ENCODE results near the gene ARL6IP6.

The ARL6IP6 gene

DNA sequence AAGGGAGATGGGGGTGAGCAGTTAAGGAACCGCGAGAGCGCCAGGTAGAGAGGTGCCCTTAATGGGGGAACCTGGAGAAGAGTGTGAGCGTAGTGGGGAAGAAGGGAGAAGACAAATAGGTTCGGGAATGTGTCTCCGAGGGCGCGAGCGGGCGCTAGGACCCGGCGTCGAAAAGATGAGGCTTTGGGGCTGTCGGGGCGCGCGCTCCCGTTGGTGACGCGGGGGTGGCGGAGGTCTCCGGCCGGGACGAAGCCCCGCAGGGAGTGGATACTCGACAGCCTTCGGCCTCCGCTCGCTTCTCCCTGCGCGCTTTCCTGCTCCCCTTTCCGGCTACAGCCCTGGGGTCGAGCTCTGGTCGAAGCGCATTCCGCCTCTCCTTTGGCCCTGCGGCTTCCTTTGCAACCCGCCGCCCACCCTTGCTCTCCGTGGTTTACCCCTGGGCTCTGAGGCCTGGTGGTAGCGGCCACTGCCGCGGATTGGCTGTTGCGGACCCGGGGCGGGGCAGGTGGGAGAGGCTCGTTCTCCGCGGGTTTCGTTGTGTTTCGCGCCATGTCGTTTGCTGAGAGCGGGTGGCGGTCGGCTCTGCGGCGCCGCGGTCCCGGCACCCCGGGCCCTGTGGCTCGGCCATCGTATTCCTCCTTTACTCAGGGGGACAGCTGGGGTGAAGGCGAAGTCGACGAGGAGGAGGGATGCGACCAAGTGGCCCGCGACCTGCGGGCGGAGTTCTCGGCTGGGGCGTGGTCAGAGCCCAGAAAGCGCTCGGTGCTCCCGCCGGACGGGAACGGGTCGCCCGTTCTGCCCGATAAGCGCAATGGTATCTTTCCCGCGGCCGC is at the start of gene ARL6IP6:
ARL6IP6 (plus strand) TSS at position 545 of the 833 bp plus-strand sequence; CDS start at position 550, 5 bp downstream.
- DNase-seq (ENCODE audit: insufficient read length, low spot score), result peak; percentile 54

DNA sequence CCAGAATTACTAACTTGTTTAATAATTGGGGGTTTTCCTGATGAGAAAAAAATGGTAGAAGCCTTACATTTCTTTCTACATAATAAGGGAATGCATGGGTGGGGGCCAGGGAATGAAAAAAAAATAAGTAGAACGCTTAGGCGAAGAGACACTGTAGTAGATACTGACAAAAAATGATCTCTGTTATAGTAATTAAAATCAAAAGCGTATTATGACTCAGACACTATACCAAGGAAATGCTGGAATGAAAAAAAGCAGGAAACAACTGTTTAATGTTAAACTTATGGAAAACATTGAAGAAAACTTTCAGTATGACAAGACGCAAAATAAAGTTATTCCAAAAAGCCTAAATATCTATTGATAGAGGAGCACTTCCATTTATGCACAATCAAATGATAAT is 44.1 kb upstream of the ARL6IP6 start:
- DNase-seq (ENCODE audit: insufficient read length, low spot score) (no peak), FAIRE-seq (no peak)

More for the DNA sequence above, at the start of gene ARL6IP6:
- FAIRE-seq, result no peak

DNA sequence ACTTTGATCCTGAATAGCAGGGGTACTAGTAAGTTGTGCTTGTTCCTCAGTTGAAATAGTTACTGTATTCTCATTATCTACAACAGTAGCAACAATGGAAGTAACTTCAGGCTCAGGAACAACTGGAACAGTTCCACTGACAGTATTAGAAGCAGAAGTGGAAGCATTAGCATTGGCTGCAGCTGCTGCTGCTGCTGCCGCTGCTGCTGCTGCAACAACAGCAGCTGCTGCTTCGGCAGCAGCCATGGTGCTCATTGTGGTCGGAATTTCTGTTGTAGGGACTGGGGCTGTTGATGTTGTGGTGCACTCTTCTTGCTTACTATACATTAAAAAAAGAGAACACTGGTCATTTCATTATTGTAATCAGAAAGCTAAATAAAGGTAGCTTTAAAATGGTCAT is 42.0 kb upstream of the ARL6IP6 start:
- no peak for DNase-seq (ENCODE audit: insufficient read length, low spot score)
- FAIRE-seq, result no peak

DNA sequence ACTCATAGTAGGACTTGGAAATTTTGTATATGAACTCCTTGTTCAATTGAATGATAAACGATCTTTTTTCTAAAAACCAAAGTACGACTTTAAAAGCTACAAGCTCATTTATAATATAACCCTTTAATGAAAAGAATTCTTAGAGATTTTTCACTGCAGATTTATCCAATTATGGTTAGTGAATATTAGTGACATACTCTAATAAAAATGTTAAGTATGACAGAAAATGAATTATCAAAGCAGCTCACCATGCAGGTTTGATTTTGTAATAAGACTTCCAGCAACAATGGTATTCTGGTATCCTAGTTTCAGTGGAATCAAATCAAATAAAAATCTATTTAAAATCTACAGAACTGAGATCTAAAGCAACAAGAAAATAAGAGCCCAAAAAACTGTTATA is 39.6 kb upstream of the ARL6IP6 start:
- no peak for DNase-seq (ENCODE audit: insufficient read length, low spot score)
- FAIRE-seq, result no peak

DNA sequence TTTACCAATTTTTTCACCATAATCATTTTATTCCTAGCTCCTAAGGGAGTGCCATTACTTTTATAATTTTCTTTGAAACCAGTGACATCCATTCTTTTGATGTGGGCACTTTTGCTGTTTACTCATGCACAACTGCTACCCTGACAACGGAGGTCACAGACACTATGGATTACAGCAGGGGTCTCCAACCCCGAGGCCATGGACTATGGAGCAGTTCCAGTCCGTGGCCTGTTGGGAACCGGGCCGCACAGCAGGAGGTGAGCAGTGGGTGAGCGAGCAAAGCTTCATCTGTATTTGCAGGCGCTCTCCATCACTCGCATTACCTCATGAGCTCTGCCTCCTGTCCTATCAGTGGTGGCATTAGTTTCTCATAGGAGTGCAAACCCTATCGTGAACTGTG is 35.8 kb upstream of the ARL6IP6 start:
- no peak for FAIRE-seq
- DNase-seq (ENCODE audit: insufficient read length, low spot score), result no peak

DNA sequence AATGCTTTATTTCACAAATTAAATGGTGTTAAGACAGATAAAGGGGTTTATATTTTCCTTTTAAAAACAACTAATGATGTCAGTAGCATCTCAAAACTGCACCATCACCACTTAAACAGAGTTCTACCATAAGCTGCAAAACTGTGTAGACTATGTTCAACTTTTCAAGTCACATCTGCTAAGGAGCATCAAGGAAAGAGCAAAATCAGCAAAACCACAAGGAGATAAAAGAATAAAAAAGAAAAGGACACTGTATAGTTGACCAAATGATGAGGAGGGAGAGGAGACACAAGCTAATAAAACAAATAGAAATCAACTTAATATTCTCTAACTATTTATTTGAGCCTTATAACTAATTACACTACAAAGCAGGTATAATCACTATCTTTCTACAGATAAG is 35.0 kb upstream of the ARL6IP6 start:
- DNase-seq (ENCODE audit: insufficient read length, low spot score) (no peak), FAIRE-seq (peak; percentile 52)

DNA sequence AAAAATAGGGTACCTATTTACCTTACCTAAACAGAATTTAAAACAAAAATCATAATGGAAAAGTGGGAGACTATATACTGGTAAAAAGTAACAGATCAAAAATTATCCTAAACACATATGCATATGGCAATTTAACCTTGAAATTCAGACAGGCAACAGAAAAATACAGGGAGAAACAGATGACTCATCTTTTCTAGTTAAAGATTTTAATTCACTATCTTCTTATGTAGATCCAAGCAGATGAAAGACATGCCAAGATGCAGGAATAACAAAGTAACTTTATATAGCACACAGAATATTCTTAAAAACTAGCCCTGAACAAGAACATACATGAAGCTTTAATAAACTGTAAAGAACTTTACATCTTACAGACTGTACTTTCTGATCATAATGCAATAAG is 32.1 kb upstream of the ARL6IP6 start:
- DNase-seq (ENCODE audit: insufficient read length, low spot score) (no peak), FAIRE-seq (no peak)

DNA sequence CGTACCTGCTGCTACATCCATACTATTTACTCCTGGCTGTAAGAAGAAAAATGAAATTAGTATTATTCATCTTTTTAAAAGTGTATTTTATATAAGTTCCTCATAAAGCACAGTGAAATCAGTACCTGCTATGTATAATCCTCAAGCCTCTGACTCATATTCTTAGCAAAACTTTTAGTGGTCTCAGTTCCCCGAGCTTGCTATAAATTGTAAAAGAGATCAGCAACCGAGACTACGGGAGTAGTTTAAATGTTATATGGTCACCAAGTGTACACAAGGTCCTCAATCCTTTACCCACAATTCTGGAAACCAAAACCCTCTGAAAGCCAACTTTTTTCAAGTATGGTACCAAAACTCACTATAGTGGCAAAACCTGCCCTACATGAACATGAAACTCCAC is 25.4 kb upstream of the ARL6IP6 start:
- DNase-seq (ENCODE audit: insufficient read length, low spot score), result no peak
- no peak for FAIRE-seq

DNA sequence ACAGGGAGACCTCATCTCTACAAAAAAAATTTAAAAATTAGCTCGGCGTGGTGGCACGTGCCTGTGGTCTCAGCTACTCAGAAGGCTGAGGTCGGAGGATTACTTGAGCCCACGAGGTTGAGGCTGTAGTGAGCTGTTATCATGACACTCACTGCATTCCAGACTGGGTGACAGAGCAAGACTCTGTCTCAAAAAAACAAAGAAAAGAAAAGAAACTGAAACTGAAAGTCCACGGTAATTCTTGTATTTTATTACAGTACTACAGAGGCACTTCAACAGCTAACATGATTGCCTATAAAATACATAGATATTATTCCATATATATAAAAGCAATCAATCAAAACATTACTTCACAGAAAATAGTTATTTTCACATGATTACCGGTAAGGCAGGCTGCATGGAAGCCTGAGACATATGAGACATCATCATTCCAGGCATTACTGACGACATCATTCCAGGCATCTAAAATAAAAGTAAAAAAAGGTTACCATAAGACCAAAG is 24.2 kb upstream of the ARL6IP6 start:
- DNase-seq (ENCODE audit: insufficient read length, low spot score), result no peak
- FAIRE-seq, result peak; percentile 89

DNA sequence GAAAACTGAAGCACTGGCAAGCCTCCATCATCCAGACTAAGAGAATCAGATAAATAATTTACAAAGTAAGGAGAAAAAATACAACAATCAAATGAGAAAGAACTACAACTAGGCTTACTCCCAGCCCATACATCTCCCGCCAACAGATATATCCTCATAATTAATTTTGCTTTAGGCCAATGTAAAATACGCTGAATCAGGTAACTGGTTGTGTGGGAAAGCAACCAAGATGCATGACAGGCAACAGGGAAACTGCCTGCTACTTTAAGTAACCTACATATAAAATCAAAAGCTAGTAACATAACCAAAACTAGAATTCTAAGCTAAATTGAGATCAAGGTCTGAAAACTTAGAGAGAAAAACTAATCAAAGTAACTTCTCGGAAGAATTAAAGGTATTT is 22.7 kb upstream of the ARL6IP6 start:
- no peak for DNase-seq (ENCODE audit: insufficient read length, low spot score)
- FAIRE-seq, result no peak

DNA sequence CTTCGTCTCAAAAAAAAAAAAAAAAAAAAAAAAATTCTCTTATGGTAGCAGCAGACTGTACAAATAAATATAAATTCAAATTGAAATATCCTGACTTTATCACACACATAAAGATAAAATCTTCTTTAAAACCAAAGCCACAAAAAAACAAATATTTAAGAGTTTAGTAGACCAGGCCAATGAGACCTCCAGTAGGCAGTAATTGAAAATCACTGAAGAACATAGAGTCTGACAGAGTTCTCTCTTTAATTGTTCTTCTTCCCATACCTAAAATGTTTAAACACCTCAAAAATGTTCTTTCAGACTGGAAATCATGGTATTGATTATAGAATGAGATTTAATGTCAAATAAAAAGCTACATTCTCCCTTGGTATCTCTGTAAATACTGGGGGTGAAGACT is 21.9 kb upstream of the ARL6IP6 start:
- FAIRE-seq (no peak), DNase-seq (ENCODE audit: insufficient read length, low spot score) (no peak)

DNA sequence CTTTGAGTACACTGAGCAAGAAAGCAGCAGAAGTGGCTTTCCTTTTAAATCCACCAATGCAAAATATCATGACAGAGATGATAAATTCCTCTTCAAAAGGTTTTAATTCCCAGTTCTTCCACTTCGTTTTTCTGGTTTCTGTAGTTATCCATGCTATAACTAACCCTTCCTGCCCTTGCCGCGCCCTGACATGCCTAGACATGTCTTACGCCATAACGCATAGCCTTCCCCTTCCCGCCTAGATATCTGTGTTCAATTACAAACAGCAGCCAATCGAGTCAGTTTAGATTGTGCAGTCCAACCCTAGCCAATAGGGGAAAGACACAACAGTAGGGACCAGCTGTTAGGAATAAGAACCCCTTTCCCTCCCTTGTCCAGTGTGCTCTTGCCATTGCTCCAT is 17.2 kb upstream of the ARL6IP6 start:
- DNase-seq (ENCODE audit: insufficient read length, low spot score) (no peak), FAIRE-seq (no peak)

DNA sequence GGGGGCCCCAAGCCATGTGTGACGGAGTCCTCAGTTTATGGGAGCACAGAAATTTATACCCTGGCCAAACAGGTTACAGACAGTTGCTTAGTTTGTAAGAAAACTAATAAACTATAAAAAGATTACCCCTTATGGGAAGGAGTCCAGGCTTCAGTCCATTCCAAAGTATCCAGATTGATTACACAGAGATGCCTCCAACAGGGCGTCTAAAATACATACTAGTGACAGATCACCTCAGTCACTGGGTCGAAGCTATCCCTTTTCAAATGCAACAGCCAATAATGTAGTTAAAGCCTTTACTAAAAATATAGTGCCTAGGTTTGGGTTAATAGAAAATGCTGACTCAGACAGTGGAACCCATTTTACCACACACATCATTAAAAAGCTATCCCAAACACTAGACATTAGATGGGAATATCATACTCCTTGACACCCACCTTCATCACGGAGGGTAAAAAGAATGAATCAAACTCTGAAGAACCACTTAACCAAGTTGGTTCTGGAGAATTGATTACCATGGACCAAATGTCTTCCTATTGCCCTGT is 11.9 kb upstream of the ARL6IP6 start:
- FAIRE-seq (no peak), DNase-seq (ENCODE audit: insufficient read length, low spot score) (no peak)

DNA sequence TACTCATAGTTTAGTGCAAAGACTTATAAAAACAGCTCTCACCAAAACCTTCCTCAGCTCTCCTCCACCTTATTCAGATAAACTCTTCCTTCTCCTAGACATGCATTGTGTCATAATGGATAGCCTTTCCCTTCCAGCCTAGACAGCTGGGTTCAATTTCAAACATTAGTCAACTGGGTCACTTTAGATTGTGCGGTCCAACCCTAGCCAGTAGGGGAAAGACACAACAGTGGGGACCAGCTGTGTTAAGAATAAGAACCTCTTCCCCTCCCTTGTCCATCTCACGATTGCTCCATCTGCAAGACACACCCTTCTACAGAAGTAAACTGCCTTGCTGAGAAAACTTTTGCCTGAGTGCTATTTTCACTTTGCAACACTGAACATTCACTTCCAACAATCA is 9.7 kb upstream of the ARL6IP6 start:
- DNase-seq (ENCODE audit: insufficient read length, low spot score), result no peak
- FAIRE-seq, result no peak

DNA sequence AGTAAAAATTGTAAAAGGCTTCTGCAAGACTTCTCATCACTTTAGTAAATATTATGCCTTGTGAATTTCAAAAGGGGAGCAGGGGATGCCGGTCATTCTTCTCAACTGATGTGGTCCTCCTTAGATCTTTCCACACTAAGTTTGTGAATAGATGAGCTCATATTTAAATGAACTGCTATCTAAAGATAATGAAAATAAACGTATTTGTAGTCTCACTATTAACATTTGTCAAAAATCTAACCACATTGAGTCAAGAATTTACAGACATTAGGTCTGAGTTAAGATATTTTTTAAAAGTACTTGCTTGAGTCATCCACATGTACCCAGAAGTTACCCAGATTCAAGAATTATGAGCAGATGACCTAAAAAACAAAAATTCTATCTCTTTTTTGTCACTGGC is 7.7 kb upstream of the ARL6IP6 start:
- FAIRE-seq (no peak), DNase-seq (ENCODE audit: insufficient read length, low spot score) (no peak)

DNA sequence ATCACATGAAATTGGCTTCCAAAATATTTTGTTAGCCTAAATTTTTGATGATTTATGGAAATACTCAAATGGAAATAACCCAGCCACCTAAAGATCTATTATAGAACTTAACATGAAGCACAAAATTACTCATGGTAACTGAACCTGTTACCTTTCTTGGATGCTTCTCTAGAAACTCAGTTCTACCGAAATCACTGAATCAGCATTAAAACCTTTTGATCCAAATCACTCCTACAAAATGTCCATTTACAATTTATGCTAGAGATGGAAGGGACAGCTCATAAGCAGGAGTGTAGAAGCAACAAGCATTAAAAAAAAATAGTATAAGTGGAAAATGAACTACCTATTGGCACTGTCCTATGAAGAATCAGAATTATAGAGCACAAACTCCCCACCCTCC is 3.3 kb upstream of the ARL6IP6 start:
- FAIRE-seq, result no peak

DNA sequence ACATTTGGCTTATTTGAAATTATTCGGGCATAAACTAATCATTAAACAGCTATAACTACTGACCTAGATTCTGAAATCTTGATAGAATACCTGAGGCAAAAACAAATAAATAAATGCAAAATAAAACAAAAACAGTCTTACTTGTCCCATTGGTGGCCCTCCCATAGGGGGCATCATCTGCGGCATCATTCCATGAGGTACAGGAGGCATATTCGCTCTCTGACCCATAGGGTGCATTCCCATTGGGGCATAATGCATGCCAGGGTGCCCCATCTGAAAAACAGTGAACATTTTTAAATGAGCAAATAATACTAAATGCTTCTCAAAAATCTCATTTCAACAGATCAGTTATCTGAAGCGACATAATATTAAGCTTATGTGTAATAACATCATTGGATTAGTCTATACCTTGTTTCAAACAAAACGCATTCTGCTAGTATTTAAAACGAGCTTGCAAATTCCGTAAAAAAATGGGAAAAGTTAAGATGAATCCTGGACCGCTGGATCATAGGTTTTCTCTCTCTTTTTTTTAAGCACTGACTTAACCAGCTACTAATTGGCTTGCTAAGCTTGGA is 2.5 kb upstream of the ARL6IP6 start:
- DNase-seq (ENCODE audit: insufficient read length, low spot score) (no peak), FAIRE-seq (peak; percentile 18)

More for the DNA sequence above, 3.3 kb upstream of the ARL6IP6 start:
- no peak for DNase-seq (ENCODE audit: insufficient read length, low spot score)

DNA sequence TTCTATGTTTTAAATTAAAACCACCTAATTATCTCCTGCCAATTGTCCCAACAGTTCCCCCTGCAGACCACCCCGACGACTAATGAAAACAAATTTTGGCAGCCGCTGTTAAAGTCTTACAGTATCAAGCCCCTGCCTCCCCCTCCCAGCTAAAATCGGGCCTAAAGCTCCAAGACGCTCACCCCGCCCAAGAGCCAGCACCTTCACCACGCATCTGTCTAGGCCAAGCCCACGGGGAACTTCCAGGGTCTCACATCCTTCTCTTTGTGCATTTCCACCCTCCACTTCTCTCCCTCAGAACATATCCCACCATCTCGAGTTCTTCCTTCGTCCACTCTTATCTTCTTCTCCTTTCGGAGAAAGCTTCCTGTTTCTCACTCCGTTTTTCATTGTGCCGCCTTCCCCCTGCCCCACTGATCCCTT is 1.6 kb upstream of the ARL6IP6 start:
- no peak for DNase-seq (ENCODE audit: insufficient read length, low spot score)
- no peak for FAIRE-seq

DNA sequence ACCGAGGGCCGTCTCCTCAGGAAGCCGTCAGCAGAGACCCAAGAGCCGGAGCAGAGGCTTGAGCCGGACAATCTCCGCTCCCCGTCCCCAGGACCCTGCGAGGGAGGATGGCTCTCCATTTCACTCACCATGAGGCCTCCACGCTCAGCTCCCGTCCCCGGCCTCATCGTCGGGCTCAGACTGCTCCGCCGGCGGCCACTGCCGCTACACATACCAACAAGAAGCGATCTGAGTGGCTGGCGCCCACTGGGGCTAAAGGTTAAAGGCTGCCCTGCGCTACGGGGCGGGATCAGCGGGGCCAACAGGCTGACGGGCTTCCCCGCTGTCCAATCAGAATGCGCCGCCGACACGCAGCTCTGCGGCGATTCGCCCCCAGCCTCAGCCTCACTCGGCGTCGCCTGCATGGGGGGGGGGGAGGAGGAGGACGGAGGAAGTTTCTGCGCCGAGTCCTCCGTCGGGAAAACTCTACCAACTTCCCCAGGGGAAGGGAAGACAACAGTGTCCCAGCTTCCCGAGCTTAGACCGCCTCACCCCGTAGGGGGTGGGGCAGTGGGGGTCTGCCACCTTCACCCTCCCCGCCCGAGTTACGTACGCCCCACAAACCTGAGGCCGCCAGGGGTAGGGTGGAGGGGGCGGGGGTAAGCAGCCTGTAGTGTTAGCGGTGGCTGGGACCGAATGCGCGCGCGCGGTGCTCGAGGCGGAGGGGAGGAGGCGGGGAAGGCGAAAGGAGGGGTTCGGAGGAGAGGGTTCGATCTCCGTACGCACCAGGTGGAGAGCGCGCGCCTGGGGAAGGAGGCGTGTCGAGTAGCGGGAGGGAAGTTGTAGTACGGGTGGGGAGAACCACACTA is 968 bp upstream of the ARL6IP6 start, which contains the start of gene PRPF40A:
PRPF40A (minus strand) TSS at position 234 of the 848 bp plus-strand sequence; CDS start at position 212, 22 bp downstream.
- FAIRE-seq, result peak; percentile 96
- DNase-seq (ENCODE audit: insufficient read length, low spot score), result peak; percentile 61

DNA sequence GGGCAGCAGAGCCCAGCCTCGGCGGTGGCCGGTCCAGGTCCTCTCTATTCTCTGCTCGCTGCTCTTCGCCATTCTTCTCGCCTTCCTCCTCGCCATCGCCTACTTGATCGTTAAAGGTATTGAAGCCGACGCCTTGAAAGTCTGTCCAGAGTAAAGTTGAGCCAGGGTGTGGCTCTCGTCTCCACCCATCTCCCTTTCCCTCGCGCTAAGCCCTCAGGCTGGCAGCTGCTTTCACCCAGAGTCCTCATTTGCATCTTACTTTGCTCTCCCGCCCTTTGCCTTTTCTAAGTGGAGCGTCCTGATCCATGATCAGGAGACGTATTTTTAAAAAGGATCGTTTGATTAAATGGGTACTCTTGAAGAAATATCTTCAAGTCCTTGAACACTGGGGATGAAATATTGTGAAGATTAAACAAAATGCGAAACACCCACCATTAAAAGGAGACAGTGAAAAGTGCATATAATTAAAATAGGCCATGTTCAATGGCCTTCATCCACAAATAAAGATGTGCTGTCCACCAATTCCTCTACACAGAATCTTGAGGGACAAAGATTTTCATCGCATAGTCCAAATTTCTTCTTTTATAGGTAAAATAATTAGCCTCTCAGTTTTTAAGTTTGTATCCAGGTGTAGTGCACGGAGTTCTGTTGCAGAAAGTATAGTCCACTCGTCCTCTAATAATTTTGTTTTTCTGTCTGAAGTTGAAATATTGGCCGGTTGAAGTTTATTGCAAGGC is 657 bp downstream of the ARL6IP6 start:
- DNase-seq (ENCODE audit: insufficient read length, low spot score), result peak; percentile 18
- peak; percentile 90 for FAIRE-seq

Data from GM19239 (cell line).